HepG2 (cell line): ENCODE data around the gene TRAIP. TPM values are rescaled to one million over a fixed set of nuclear protein-coding genes. Genes with fewer than 3 reads are reported as not detected.

Source experiments
- ATAC-seq: fragments of 200-7000 bp; cut with Tn5 transposase; 3 replicates; pipeline ENCODE4 v1.9.1; 2020; ENCODE audit warnings: mild to moderate bottlenecking, moderate library complexity
- BruUV-seq: library from RNA; stranded (reverse); fragments of 400-500 nt; replicated peaks from 2 replicates; lab custom pipeline; 2021; lab: Mats Ljungman, UMichigan
- CTCF ChIA-PET: fragments of 300-600 bp; formaldehyde crosslinking; extraction: SDS; loops from one replicate; lab custom pipeline; 2021; ENCODE audit warnings: low total read pairs, inconsistent platforms, low intra/inter-chr PET ratio; lab: Yijun Ruan, JAX
- POLR2A ChIA-PET: fragments of 350-600 bp; sonication (Branson Sonifier 250); formaldehyde crosslinking; loops from one replicate; lab custom pipeline; 2020; ENCODE audit warnings: antibody characterized with exemption, inconsistent platforms; lab: Yijun Ruan, JAX
- DNase-seq: peaks from one replicate; pipeline ENCODE4 v3.0.0-alpha.2; 2015; ENCODE audit warnings: low spot score
- FAIRE-seq: peaks from 3 replicates; lab custom pipeline; 2011; peaks lifted over from hg19 to GRCh38; lab: Jason Lieb, UNC
- H2AFZ ChIP-seq: one replicate; pipeline ENCODE4 v1.6.1; 2011; ENCODE audit warnings: low read length, inconsistent platforms
- H3K27ac ChIP-seq: fragments of 300-600 bp; 3 replicates; pipeline ENCODE4 v1.8.0; 2011; ENCODE audit warnings: mixed run types, mild to moderate bottlenecking, mixed read lengths, low read length, inconsistent platforms; ENCODE audit not compliant: insufficient read depth; ENCODE audit errors: extremely low read length
- H3K27me3 ChIP-seq, 2 experiments: fragments of 200-600 bp in 1 of 2; 2 replicates in 1 of 2; 3 replicates in 1 of 2; pipeline versions ENCODE4 v1.6.0 to v1.8.0; 2011; ENCODE audit warnings: low read length in 2 of 2, mild to moderate bottlenecking in 2 of 2, moderate library complexity in 2 of 2, inconsistent platforms in 1 of 2; ENCODE audit not compliant: insufficient read depth in 2 of 2, control insufficient read depth in 1 of 2
- H3K36me3 ChIP-seq, 2 experiments: fragments of 200-600 bp in 1 of 2; replicated peaks in 1 of 2; 2 replicates in 1 of 2; 3 replicates in 1 of 2; pipeline versions ENCODE4 v1.5.1 to v1.8.0; 2011; ENCODE audit warnings: low read length in 2 of 2, inconsistent platforms in 1 of 2; ENCODE audit not compliant: insufficient read depth in 2 of 2, control insufficient read depth in 1 of 2
- H3K4me1 ChIP-seq: 2 replicates; pipeline ENCODE4 v1.5.1; 2012; ENCODE audit warnings: low read length, inconsistent platforms; ENCODE audit not compliant: insufficient read depth
- H3K4me2 ChIP-seq: 2 replicates; pipeline ENCODE4 v1.6.0; 2011; ENCODE audit warnings: low read depth, low read length, inconsistent platforms
- H3K4me3 ChIP-seq, 3 experiments: fragments of 200-600 bp in 1 of 3; sonication (generic), shearing (Covaris generic) in 1 of 3; replicated peaks in 1 of 3; 2 replicates each; pipeline ENCODE4 v1.5.1; 2011 to 2016; ENCODE audit warnings: low read length in 3 of 3, inconsistent platforms in 2 of 3, low read depth in 2 of 3, mild to moderate bottlenecking in 2 of 3, control low read depth in 1 of 3, mixed read lengths in 1 of 3; ENCODE audit not compliant: insufficient read depth in 1 of 3
- H3K79me2 ChIP-seq: one replicate; pipeline ENCODE4 v1.6.1; 2011; ENCODE audit warnings: low read length, inconsistent platforms; ENCODE audit not compliant: insufficient read depth
- H3K9ac ChIP-seq: 2 replicates; pipeline ENCODE4 v1.6.0; 2011; ENCODE audit warnings: mild to moderate bottlenecking, low read depth, low read length, inconsistent platforms; ENCODE audit not compliant: insufficient read depth
- H3K9me3 ChIP-seq: 2 replicates; pipeline ENCODE4 v1.5.1; 2012; ENCODE audit warnings: mild to moderate bottlenecking, low read length
- H4K20me1 ChIP-seq: 2 replicates; pipeline ENCODE4 v1.6.0; 2011; ENCODE audit warnings: inconsistent platforms, mild to moderate bottlenecking, low read length, moderate library complexity; ENCODE audit not compliant: insufficient read depth
- CTCF ChIP-seq: sonication (generic); formaldehyde crosslinking; IDR thresholded peaks from 2 replicates; pipeline ENCODE4 v1.5.0; 2020; ENCODE audit warnings: mild to moderate bottlenecking, missing genetic modification reagents, moderate library complexity
- FOXO4 ChIP-seq: sonication (generic); formaldehyde crosslinking; conservative IDR thresholded peaks from 2 replicates; pipeline ENCODE4 v1.8.1; 2023; ENCODE audit warnings: missing genetic modification reagents
- HIC2 ChIP-seq: sonication (generic); formaldehyde crosslinking; IDR thresholded peaks from 2 replicates; pipeline ENCODE4 v1.9.0; 2022; ENCODE audit warnings: low read depth, missing genetic modification reagents
- HNRNPL ChIP-seq: fragments of 200-400 bp; formaldehyde crosslinking; IDR thresholded peaks from 2 replicates; pipeline ENCODE4 v1.6.1; 2017; ENCODE audit warnings: mild to moderate bottlenecking, low read depth, low read length
- ZFP82 ChIP-seq: sonication (generic); formaldehyde crosslinking; IDR thresholded peaks from 2 replicates; pipeline ENCODE4 v1.5.1; 2020; ENCODE audit warnings: mild to moderate bottlenecking, missing genetic modification reagents, borderline replicate concordance
- ZNF274 ChIP-seq: sonication (generic); formaldehyde crosslinking; IDR thresholded peaks from 2 replicates; pipeline ENCODE4 v1.5.1; 2020; ENCODE audit warnings: mild to moderate bottlenecking, missing genetic modification reagents
- ZNF570 ChIP-seq: sonication (generic); formaldehyde crosslinking; IDR thresholded peaks from 2 replicates; pipeline ENCODE4 v1.4.0; 2020; ENCODE audit warnings: mild to moderate bottlenecking, missing genetic modification reagents, borderline replicate concordance
- ZNF777 ChIP-seq: sonication (generic); formaldehyde crosslinking; IDR thresholded peaks from 2 replicates; pipeline ENCODE4 v1.4.0; 2020; ENCODE audit warnings: missing genetic modification reagents
- WGBS: methylation state at CpG from one replicate; pipeline ENCODE4 v1.1.6; 2017; ENCODE audit warnings: low lambda C conversion rate; 5-methylcytosine and 5-hydroxymethylcytosine counted together
- in situ Hi-C: cut with HindIII; loops from 2 replicates; pipeline ENCODE4 v1.10.0; 2017; ENCODE audit warnings: low pct_unique_long_range_greater_than_20kb; ENCODE audit not compliant: extremely low pct_ligation_motif_present
- intact Hi-C: fragments of 100-400 bp; cut with micrococcal nuclease; formaldehyde crosslinking; loops from one replicate; pipeline ENCODE4 v1.10.0; 2022; ENCODE audit not compliant: unreplicated experiment
- polyA plus RNA-seq, 8 experiments: library from polyadenylated mRNA; depleted of rRNA in 3 of 8; stranded (reverse) in 7 of 8; unstranded in 1 of 8; fragments of >200 nt; fragmentation: Illumina TruSeq in 4 of 8; extraction: Trizol in 4 of 8; gene quantifications; 2 replicates each; pipeline versions ENCODE4 v1.2.1 to v1.2.3, GENCODE V29; 2011 to 2016; ENCODE audit warnings: low read depth in 4 of 8, missing spikeins in 1 of 8, mixed read lengths in 1 of 8; ENCODE audit not compliant: insufficient read depth in 1 of 8
- total RNA-seq, 5 experiments: library from RNA; depleted of rRNA; stranded (reverse); fragments of >200 nt; fragmentation: Illumina TruSeq; extraction: Trizol; gene quantifications; 2 replicates each; pipeline ENCODE4 v1.2.3, GENCODE V29; 2016; ENCODE audit warnings: low read depth in 1 of 5

The TRAIP gene
- total and polyA plus RNA-seq, 2 of the 13 experiments (the other 11 are each of a cell fraction or from before 2014, with no cell fraction given): 13.9 to 23.9 TPM

GRCh38 chr3:49900491-49901153 is 44.3 kb upstream of the TRAIP start:
- peak overlapping the region; percentile 32 for H2AFZ ChIP-seq
- peak; percentile 16 for ATAC-seq

More at GRCh38 chr3:49900491-49901153, 44.3 kb upstream of the TRAIP start:
- POLR2A ChIA-PET: no interaction called here
- intact Hi-C loops (loop anchor here (2.0 kb wide), 1 partner anchor 28 kb away; no protein-coding TSS in a partner anchor), in situ Hi-C loops (loop anchor here (10.0 kb wide), 1 partner anchor 96 kb away; the partner anchor contains the start of gene INKA1)
- BruUV-seq: no TSS peak
- no peaks in the 10 kb centered on the region for H4K20me1 ChIP-seq
- H3K4me3 ChIP-seq: no peak overlapping the region
- H3K27ac ChIP-seq: no peak overlapping the region
- peaks cover 39% of the 10 kb centered on the region for H3K4me1 ChIP-seq
- no peak overlapping the region for H3K9ac ChIP-seq
- no peaks in the 10 kb centered on the region for H3K79me2 ChIP-seq
- no peaks in the 10 kb centered on the region for H3K36me3 ChIP-seq
- DNase-seq (no peak), FAIRE-seq (no peak)
- peak overlapping the region; percentile 39; the same call in 1 of the 2 replicates for H3K4me2 ChIP-seq
- CTCF ChIA-PET: no interaction called here
- TF ChIP-seq ZFP82 (no peak), ZNF570 (CRISPR knock-in tag) (no peak), HNRNPL (peak; percentile 80; the same call in 1 of the 2 replicates), CTCF (CRISPR knock-in tag) (0 out of 2 replicates have a peak, but pooled peaks have one; percentile 4), ZNF777 (CRISPR knock-in tag) (no peak), HIC2 (CRISPR knock-in tag) (peak; percentile 64; the same call in 1 of the 2 replicates), FOXO4 (CRISPR knock-in tag) (0 out of 2 replicates have a peak, but pooled peaks have one; percentile 63), ZNF274 (CRISPR knock-in tag) (no peak)
- 13% methylated on average over 3 of the region's 8 CpGs for WGBS
- H3K9me3 ChIP-seq: no peaks in the 10 kb centered on the region
- peaks cover 1 to 3% of the 10 kb centered on the region in 2 experiments; a peak in 1 of 5 replicates for H3K27me3 ChIP-seq
